ENCODE measurements around the gene TANGO6. TPM values are rescaled to one million over a fixed set of nuclear protein-coding genes. Genes with fewer than 3 reads are reported as not detected.
"Not testable (repeated sequence)": the region's sequence is repeated elsewhere in the genome, so short reads cannot be mapped to it uniquely, and the experiment has no call there.

Gene TANGO6
- total RNA-seq, 1 donor from 2014 or later: 12.2 TPM

DNA sequence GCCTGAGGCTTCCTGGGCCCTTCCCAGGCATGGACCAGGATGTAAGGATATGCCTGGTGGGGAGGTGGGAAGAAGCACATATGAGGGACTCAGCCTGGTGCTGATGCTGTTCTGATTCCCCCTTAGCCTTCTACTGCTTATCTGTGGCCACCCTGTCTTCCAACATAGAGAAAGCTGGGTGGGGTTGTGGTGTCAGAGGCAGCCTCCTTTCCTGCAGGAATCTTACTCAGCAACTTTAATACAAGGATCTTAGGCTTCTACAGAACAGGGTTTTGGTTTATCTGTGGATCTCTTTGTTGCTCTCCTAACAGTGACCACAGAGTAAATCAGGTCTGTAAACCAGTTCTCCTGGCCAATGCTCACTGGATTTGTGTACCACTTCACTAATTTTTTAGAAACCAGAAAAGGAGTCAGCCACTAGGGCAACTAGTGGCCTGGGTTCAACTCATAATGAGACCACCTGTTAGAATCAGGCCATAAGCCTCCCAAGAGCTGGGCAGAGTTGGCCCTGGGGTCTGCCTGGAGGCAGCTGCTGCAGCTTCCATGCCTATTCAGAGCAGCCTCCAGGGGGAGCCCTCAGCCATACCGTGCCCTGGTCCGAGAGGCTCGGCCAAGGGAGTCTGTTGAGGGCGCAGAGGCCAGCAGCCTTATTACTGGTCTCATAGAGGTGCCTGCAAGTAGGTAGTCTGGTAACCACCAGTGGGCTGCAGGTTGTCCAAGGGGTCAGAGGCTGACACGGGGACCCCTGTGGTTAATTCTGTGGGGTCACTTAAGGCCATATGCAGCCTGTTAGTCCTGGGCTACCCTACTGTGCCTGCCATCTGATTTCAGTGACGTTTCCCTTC lies 269.2 kb downstream of the TANGO6 start:
- ATAC-seq (peak; percentile 90), DNase-seq (ENCODE audit: low spot score) (peak; percentile 72)

DNA sequence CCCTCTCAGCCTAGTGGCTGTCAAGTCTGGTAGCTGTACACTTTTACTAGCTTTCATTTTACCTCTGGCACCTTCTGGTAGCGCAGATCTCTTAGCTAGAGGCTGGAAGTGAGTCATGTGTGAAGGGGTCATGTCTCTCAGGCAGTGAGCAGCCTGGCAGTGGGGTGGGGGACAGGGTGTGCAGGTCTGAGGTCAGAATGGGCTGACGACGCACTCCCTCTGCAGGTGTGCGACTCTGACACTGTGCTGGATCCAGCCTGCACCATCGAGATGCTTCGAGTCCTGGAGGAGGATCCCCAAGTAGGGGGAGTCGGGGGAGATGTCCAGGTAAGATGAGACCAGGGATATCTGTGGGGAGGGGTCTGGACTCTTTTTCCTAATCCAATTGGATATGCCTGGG lies 269.9 kb downstream of the TANGO6 start:
- DNase-seq (ENCODE audit: low spot score) (no peak), ATAC-seq (no peak)

DNA sequence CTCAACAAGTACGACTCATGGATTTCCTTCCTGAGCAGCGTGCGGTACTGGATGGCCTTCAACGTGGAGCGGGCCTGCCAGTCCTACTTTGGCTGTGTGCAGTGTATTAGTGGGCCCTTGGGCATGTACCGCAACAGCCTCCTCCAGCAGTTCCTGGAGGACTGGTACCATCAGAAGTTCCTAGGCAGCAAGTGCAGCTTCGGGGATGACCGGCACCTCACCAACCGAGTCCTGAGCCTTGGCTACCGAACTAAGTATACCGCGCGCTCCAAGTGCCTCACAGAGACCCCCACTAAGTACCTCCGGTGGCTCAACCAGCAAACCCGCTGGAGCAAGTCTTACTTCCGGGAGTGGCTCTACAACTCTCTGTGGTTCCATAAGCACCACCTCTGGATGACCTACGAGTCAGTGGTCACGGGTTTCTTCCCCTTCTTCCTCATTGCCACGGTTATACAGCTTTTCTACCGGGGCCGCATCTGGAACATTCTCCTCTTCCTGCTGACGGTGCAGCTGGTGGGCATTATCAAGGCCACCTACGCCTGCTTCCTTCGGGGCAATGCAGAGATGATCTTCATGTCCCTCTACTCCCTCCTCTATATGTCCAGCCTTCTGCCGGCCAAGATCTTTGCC lies 271.1 kb downstream of the TANGO6 start:
- ATAC-seq: no peak
- no peak for DNase-seq (ENCODE audit: low spot score)

DNA sequence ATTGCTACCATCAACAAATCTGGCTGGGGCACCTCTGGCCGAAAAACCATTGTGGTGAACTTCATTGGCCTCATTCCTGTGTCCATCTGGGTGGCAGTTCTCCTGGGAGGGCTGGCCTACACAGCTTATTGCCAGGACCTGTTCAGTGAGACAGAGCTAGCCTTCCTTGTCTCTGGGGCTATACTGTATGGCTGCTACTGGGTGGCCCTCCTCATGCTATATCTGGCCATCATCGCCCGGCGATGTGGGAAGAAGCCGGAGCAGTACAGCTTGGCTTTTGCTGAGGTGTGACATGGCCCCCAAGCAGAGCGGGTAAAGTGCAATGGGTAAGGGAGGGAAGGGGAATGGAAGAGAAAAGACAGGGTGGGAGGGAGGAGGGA lies 271.6 kb downstream of the TANGO6 start:
- ATAC-seq (no peak), DNase-seq (ENCODE audit: low spot score) (no peak)

DNA sequence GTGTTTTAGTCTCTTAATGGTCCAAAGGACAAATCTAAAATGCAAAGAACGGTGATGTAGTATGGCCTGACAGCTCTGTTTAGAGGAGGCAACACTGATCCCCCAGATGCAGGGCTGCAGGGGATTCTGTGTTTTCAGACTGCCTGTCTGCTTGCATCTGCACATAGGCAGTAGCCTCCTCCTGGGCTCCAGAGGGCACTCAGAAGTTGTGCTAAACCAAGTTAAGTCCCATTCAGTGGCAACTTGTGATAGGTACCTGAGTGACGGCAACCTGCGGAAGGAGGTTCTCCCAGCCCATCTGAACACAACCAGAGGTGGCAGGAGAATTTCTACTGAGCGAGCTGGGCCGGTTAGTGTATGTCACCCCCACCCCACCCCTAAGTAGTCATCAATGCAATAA lies 272.0 kb downstream of the TANGO6 start:
- ATAC-seq (no peak), DNase-seq (ENCODE audit: low spot score) (no peak)

DNA sequence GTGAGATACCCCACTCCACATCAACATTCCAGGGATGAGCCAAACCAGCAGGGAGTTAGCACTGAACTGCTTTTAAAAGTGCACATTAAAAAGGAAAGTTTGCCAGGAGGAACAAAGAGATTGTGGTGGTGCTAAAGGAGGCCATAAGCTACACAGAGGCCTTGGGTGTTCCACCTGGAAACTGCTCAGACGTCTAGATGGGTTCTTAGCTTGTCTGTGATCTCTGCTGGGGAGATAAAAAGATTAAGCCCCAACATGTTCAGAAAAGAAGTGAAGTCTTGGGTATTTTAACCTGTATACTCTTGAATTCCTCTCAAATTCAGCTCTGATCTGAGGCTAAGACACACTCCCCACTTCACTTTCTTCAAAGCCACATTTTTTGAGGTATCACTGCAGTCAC lies 272.5 kb downstream of the TANGO6 start:
- no peak for DNase-seq (ENCODE audit: low spot score)
- no peak for ATAC-seq

DNA sequence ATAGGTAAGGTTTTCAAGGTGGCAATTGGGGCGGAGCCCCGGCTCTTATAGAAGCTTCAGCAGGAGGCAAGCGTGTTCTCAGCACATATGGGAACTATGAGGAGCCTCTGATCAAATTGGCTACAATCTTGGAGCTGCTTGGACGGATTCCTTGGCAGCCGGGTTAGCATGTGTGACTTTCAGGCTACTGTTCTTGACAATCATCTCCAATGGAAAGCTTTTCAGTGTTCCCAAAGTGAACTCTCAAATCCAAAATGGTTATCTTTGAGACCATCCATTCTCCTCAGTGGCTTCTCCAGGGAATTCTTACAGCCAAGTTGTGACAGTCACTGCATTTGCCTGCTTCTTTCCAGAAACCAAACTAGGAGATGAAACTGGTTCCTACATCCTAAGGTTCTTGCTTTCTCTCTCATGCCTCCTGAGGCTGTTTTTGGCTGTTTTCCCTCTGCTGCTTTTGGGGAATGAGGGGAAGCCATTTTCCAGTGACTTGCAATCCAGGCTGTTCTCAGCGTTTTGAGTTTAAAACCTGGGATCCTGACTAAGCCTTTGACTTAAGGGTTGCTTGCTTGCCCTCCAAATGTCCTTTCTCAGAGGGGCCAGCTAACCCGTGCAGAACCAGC lies 273.0 kb downstream of the TANGO6 start:
- DNase-seq (ENCODE audit: low spot score): no peak
- ATAC-seq: no peak

DNA sequence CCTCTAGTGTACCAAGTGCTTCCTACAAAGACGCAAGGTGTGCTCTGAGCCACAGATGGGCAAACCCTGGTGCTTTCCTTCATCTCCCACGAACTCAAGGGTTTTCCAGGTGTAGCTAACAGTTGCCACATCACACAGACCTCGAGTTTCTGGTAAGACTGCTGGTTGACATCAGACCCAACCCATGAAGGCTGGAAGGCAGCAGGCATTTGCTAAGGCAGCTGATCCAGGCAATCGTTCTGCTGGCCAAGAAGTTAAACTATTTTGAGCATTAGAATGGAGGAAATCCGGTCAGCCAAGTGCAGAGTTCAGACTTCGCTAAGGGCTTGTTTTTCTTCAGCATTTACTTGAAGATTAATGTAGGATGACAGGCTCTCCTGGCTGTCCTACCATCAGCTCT lies 273.6 kb downstream of the TANGO6 start:
- DNase-seq (ENCODE audit: low spot score) (no peak), ATAC-seq (no peak)

DNA sequence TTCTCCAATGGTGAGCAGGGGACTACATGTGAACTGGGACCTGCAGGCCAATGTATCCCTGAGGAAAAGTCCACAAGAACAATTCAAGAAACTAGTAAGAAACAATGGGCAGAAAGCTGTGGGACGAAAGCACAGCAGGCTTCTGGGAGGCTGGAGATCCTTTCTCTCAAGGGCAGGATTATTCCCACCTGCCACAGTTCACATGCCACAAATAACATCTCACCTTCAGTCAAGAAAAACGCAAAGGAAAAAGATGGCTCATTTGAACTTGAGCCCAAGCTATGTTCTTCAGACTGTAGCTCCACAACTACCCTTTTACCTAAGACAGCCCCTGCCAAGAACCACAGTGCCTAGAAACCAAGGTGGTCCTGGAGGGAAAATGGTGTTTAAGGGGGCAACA lies 275.1 kb downstream of the TANGO6 start:
- ATAC-seq: no peak

DNA sequence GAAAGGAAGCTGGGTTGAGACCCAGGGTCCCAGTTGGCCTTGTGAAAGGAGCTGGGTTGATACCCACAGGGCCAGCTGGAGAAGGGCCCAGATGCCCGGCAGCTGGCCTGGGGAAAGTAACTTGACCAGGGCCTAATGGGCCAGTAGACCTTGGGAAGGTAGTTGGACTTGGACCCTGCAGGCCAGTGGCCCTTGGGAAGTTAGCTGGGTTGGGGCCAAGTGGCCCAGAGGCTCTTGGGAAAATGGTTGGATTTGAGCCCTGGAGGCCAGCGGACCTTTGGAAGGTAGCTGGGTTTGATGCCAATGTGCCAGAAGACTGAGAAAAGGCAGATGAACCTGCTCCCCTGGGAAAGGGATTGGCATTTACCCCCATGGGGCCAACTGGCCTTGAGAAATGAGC lies 275.7 kb downstream of the TANGO6 start:
- ATAC-seq (peak; percentile 92), DNase-seq (ENCODE audit: low spot score) (peak; percentile 96)

More for the DNA sequence above, 275.1 kb downstream of the TANGO6 start:
- no peak for DNase-seq (ENCODE audit: low spot score)

DNA sequence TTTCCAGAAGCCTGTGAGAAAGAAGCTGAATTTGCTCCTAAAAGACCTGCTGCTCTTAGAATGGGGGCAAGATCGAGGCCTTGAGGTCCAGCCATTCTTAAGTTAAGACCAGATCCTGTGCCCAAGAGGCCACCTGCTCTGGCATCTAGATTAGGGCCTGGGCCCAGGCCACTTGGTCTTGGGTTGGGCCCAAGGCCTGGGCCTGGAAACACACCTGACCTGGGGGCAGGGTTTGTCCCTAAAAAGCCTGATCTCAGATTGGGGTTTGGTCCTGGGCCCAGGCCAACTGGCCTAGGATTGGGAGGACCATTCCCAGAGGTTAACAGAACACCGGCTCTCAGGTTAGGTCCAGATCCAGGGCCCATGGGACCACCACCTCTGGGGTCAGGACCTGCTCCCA lies 276.2 kb downstream of the TANGO6 start:
- peak; percentile 70 for DNase-seq (ENCODE audit: low spot score)
- ATAC-seq: peak; percentile 69

DNA sequence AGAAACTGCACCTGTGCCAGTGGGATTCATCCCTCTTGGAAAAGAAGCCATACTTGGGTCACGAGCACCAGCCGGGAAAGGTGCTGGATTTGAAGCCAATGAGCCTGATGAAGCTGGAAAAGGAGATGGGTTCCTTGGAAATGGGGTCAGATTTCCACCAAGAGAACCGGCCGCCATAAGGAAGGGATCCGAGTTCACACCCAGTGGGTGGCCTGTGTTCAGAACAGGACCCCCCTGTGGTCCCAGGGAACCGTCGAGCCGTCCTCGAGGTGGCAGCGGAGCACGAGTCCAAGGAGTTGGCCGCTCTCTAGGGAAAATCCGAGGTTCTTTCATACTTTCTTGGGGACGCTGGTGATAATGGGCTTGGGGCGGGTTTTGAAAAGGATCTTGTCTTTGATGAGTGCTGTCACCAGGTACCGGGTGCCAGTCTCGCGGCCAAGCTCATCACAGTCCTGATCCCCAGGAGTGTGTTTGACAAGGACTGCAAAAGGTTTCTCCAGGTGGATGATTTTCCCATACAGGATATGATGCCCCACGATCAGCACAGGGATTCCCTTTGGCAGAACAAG lies 276.8 kb downstream of the TANGO6 start:
- ATAC-seq (no peak), DNase-seq (ENCODE audit: low spot score) (no peak)

DNA sequence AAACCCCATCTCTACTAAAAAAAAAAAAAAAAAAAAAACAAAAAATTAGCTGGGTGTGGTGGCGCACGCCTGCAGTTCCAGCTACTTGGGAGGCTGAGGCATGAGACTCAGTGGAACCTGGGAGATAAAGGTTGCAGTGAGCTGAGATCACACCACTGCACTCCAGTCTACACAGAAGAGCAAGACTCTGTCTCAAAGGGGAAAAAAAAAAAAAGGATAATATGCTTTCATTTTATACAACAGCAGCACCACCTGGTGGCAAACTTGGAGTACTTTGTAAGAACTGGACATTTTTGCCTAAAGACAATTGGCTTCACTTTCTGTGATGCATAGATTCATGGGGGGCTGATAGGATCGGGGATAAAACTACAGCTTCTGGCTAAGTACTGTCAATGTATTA lies 280.6 kb downstream of the TANGO6 start:
- ATAC-seq (peak; percentile 56), DNase-seq (ENCODE audit: low spot score) (no peak)

DNA sequence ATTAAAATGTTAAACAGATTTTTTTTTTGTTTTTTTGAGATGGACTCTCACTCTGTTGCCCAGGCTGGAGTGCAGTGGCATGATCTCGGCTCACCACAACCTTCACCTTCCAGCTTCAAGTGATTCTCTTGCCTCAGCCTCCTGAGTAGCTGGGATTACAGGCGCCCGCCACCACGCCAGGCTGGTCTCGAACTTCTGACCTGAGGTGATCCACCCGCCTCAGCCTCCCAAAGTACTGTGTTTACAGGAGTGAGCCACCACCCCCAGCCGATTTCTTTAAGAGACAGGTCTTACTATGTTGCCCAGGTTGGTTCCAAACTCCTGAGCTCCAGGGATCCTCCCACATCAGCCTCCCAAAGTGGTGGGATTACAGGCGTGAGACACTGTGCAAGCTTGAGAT lies 281.1 kb downstream of the TANGO6 start:
- ATAC-seq; DNase-seq (ENCODE audit: low spot score): not testable (repeated sequence)

DNA sequence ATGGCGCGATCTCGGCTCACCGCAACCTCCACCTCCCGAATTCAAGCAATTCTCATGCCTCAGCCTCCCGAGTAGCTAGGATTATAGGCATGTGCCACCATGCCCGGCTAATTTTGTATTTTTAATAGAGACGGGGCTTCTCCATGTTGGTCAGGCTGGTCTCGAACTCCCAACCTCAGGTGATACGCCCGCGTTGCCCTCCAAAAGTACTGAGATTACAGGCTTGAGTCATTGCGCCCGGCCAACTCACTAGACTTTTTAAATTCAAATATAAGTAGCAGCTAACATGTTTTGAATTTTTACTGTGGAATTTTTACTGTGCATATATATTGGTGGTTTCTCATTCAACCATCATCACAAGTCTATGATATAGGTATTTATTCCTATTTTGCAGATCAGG lies 281.6 kb downstream of the TANGO6 start:
- not testable (repeated sequence) for ATAC-seq; DNase-seq (ENCODE audit: low spot score)

DNA sequence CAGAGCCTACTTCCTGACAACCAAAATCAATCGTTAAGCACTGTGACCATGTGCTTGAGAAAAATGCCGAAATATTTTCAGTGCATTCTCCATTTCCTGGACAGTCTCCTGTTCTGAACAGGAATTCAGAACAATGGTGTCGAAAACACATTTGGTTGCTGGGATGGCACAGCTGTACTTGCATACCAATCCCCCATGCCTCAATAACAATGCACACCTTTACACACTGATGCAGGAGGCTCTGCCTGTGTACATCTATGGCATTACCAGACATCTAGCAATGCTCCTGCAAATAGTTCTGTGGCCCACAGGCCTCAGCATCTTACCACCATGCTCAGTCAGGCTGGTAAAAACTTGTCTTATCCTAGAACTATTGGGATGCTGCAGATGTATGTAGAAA lies 282.9 kb downstream of the TANGO6 start:
- ATAC-seq: no peak

DNA sequence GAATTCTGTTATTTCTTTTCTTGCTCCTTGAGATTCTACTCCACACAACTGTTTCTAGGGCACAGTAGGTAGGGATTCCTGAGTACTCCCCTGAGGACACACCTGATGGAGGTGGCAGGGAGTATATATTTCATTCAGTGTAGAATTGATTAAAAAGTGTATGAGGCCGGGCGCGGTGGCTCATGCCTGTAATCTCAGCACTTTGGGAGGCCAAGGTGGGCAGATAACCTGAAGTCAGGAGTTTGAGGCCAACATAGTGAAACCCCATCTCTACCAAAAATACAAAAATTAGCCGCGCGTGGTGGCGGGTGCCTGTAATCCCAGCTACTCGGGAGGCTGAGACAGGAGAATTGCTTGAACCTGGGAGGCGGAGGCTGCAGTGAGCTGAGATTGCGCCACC lies 283.5 kb downstream of the TANGO6 start:
- DNase-seq (ENCODE audit: low spot score): not testable (repeated sequence)

More for the DNA sequence above, 282.9 kb downstream of the TANGO6 start:
- no peak for DNase-seq (ENCODE audit: low spot score)

DNA sequence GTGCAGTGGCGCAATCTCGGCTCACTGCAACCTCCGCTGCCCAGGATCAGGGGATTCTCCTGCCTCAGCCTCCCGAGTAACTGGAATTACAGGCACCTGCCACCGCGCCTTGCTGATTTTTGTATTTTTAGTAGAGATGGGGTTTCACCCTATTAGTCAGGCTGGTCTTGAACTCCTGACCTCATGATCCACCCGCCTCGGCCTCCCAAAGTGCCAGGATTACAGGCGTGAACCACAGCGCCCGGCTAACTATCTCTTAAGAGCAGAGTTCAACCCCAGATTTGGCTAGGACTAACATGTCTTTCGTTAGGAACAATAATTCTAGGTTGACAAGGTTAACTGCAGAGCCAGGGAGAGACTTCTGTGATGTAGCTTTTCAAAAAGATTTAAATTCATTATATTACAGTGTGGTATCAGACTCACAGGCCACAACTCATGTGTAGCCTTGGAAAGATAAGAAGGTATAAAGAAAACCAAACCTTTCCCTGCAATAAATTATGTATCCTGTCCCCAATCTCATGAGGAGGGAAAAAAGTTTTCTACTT lies 284.7 kb downstream of the TANGO6 start:
- ATAC-seq (peak; percentile 37), DNase-seq (ENCODE audit: low spot score) (no peak)

More for the DNA sequence above, 283.5 kb downstream of the TANGO6 start:
- ATAC-seq: not testable (repeated sequence)

DNA sequence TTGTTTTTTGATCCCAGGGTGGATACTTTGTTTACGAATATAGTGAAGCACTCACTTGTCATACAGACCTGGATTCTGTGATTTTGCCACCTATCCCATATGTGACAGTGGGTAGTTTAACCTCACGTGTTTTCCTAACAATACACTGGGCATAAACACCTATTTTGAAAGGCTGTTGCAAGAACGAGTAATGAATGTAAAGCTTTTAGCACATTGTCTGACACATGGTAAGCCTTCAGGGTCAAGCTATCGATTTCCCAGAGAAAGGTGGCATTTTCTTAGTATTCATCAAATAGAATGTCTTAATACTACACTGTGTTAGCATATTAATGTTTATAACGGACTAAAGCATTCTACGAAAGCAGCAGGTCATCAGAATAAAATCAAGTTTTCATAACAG lies 287.1 kb downstream of the TANGO6 start:
- no peak for ATAC-seq
- DNase-seq (ENCODE audit: low spot score): no peak

DNA sequence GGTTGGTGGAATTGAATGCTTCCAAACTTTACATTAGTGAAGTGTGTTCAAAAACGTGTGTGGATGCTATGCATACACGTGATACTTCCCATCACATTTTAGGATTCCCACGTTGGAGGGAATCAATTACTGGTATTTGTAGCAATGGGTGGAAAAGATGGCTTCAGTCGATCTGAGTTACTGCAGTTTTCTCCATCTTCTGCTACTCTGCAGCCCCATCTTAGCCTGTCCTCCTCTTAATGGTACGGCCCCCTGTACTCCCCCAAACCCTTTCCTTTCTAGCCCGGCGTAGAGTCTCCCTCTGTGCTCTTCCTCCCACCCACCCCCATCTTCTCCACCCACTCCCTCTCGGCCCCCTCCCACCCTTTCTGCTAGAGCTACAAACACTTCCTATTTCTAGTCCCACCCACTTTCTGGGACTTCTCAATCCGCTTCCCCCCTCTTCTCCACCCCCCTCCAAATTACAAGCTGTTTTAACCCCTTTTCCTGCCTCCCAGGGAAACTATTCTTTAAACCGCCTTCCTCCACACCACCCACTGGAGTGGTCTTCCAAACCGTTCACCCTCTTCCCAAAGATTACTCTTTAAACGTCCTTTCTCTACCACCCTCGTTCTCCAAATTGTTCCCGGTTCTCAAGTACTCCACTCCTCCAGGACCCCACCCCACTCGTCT lies 288.0 kb downstream of the TANGO6 start:
- no peak for ATAC-seq
- no peak for DNase-seq (ENCODE audit: low spot score)

Measured in left lobe of liver (tissue), 2 donors.